GM12801 (cell line): ENCODE results near the gene RBBP7.

Source experiments
- CTCF ChIP-seq: IDR thresholded peaks from one replicate; pipeline ENCODE4 v1.5.1; 2011; ENCODE audit warnings: control low read depth; ENCODE audit not compliant: insufficient read length; ENCODE audit errors: extremely low read depth

The RBBP7 gene

GRCh38 chrX:16845686-16846085, 24.5 kb downstream of the RBBP7 start:
- no peak for TF ChIP-seq CTCF

- TF ChIP-seq CTCF = no peak
Observed at GRCh38 chrX:16843208-16843909, 26.8 kb downstream of the RBBP7 start.

- TF ChIP-seq CTCF = no peak
Observed at GRCh38 chrX:16842684-16843083, 27.5 kb downstream of the RBBP7 start.

- TF ChIP-seq CTCF = no peak
Observed at GRCh38 chrX:16839852-16840460, 30.2 kb downstream of the RBBP7 start.

- no peak for TF ChIP-seq CTCF
Observed at GRCh38 chrX:16839219-16839851, 30.8 kb downstream of the RBBP7 start.

GRCh38 chrX:16838202-16839066, 31.7 kb downstream of the RBBP7 start:
- TF ChIP-seq CTCF = no peak

GRCh38 chrX:16836371-16836770, 33.8 kb downstream of the RBBP7 start:
- TF ChIP-seq CTCF = no peak
